WTC11 (cell line): ENCODE measurements around the gene MICAL2. TPM values are rescaled to one million over a fixed set of nuclear protein-coding genes. Genes with fewer than 3 reads are reported as not detected.

Source experiments
- ATAC-seq: fragments of 200-7000 bp; cut with Tn5 transposase; 2 replicates; pipeline ENCODE4 v1.10.0; 2021; ENCODE audit warnings: mild to moderate bottlenecking, moderate library complexity
- CTCF ChIA-PET: fragments of 300-600 bp; sonication (Branson Sonifier 250); formaldehyde crosslinking; loops from one replicate; lab custom pipeline; 2021; ENCODE audit warnings: antibody characterized with exemption; lab: Charles Lee
- POLR2A ChIA-PET: fragments of 350-600 bp; sonication (Branson Sonifier 250); formaldehyde crosslinking; loops from one replicate; lab custom pipeline; 2021; ENCODE audit warnings: antibody characterized with exemption; lab: Charles Lee
- DNase-seq: peaks from one replicate; pipeline ENCODE4 v3.0.0; 2021; ENCODE audit warnings: low spot score
- H3K27ac Mint-ChIP-seq: 2 replicates; pipeline ENCODE4 v1.8.0; 2021; ENCODE audit warnings: mixed read lengths
- H3K27me3 Mint-ChIP-seq: 2 replicates; pipeline ENCODE4 v1.8.0; 2021; ENCODE audit warnings: low read depth, mild to moderate bottlenecking, moderate library complexity, mixed read lengths
- H3K36me3 Mint-ChIP-seq: 2 replicates; pipeline ENCODE4 v1.8.0; 2021; ENCODE audit warnings: mixed read lengths
- H3K4me1 Mint-ChIP-seq: 2 replicates; pipeline ENCODE4 v1.8.0; 2022; ENCODE audit warnings: mixed read lengths
- H3K4me3 Mint-ChIP-seq: 2 replicates; pipeline ENCODE4 v1.8.0; 2021; ENCODE audit warnings: mild to moderate bottlenecking, moderate library complexity, mixed read lengths
- H3K9me3 Mint-ChIP-seq: 2 replicates; pipeline ENCODE4 v1.8.0; 2021; ENCODE audit warnings: mixed read lengths
- AFF4 ChIP-seq: sonication (generic); formaldehyde crosslinking; IDR thresholded peaks from 2 replicates; pipeline ENCODE4 v1.8.1; 2023; ENCODE audit warnings: mild to moderate bottlenecking, missing genetic modification reagents, borderline replicate concordance
- ARID4B ChIP-seq: sonication (generic); formaldehyde crosslinking; IDR thresholded peaks from 2 replicates; pipeline ENCODE4 v1.8.0; 2023; ENCODE audit warnings: missing genetic modification reagents, mild to moderate bottlenecking, borderline replicate concordance
- ATF6 ChIP-seq: sonication (generic); formaldehyde crosslinking; IDR thresholded peaks from 2 replicates; pipeline ENCODE4 v1.8.1; 2023; ENCODE audit warnings: mild to moderate bottlenecking, missing genetic modification reagents
- CREM ChIP-seq: sonication (generic); formaldehyde crosslinking; IDR thresholded peaks from 2 replicates; pipeline ENCODE4 v1.8.1; 2022; ENCODE audit warnings: mild to moderate bottlenecking, missing genetic modification reagents, moderate library complexity
- CTCF ChIP-seq: fragments of 200-600 bp; IDR thresholded peaks from 2 replicates; pipeline ENCODE4 v1.8.0; 2022; ENCODE audit warnings: antibody characterized with exemption
- EMX1 ChIP-seq: fragments of 250-450 bp; sonication (Bioruptor Pico); IDR thresholded peaks from 2 replicates; pipeline ENCODE4 v1.8.0; 2021; ENCODE audit warnings: mild to moderate bottlenecking
- GTF2I ChIP-seq: fragments of 250-450 bp; sonication (Bioruptor Pico); conservative IDR thresholded peaks from 2 replicates; pipeline ENCODE4 v1.4.0; 2021; ENCODE audit warnings: mild to moderate bottlenecking
- JAZF1 ChIP-seq: fragments of 250-450 bp; sonication (Bioruptor Pico); IDR thresholded peaks from 2 replicates; pipeline ENCODE4 v1.9.0; 2021; ENCODE audit warnings: moderate library complexity, mild to moderate bottlenecking, inconsistent platforms
- JUN ChIP-seq: sonication (generic); formaldehyde crosslinking; IDR thresholded peaks from 2 replicates; pipeline ENCODE4 v1.8.0; 2023; ENCODE audit warnings: mild to moderate bottlenecking, missing genetic modification reagents
- KAT7 ChIP-seq: sonication (generic); formaldehyde crosslinking; IDR thresholded peaks from 2 replicates; pipeline ENCODE4 v1.8.1; 2023; ENCODE audit warnings: missing genetic modification reagents, mild to moderate bottlenecking, borderline replicate concordance
- NFATC4 ChIP-seq: fragments of 250-450 bp; sonication (Bioruptor Pico); IDR thresholded peaks from 2 replicates; pipeline ENCODE4 v1.9.0; 2021; ENCODE audit warnings: mild to moderate bottlenecking
- NR3C1 ChIP-seq: sonication (generic); formaldehyde crosslinking; conservative IDR thresholded peaks from 2 replicates; pipeline ENCODE4 v1.8.1; 2023; ENCODE audit warnings: low read depth, mild to moderate bottlenecking, missing genetic modification reagents
- RORB ChIP-seq: fragments of 250-450 bp; sonication (Bioruptor Pico); IDR thresholded peaks from 2 replicates; pipeline ENCODE4 v1.9.0; 2021; ENCODE audit warnings: mild to moderate bottlenecking
- SMAD4 ChIP-seq: sonication (generic); formaldehyde crosslinking; IDR thresholded peaks from 2 replicates; pipeline ENCODE4 v1.8.0; 2022; ENCODE audit warnings: mild to moderate bottlenecking, missing genetic modification reagents
- TEAD1 ChIP-seq: sonication (generic); formaldehyde crosslinking; IDR thresholded peaks from 2 replicates; pipeline ENCODE4 v1.8.0; 2022; ENCODE audit warnings: mild to moderate bottlenecking, missing genetic modification reagents
- ZNF138 ChIP-seq: sonication (generic); formaldehyde crosslinking; conservative IDR thresholded peaks from 2 replicates; pipeline ENCODE4 v1.8.1; 2022; ENCODE audit warnings: mild to moderate bottlenecking, moderate library complexity, missing genetic modification reagents
- ZNF317 ChIP-seq: sonication (generic); formaldehyde crosslinking; IDR thresholded peaks from 2 replicates; pipeline ENCODE4 v1.8.1; 2023; ENCODE audit warnings: low read depth, mild to moderate bottlenecking, moderate library complexity, missing genetic modification reagents, borderline replicate concordance
- total RNA-seq: library from RNA; stranded (reverse); gene quantifications from 3 replicates; pipeline ENCODE4 v1.2.3, GENCODE V29; 2021
- TF ChIP-seq, protein P1 (sequence below): sonication (generic); formaldehyde crosslinking; IDR thresholded peaks from 2 replicates; pipeline ENCODE4 v1.8.1; 2023; ENCODE audit warnings: mild to moderate bottlenecking, missing genetic modification reagents, moderate library complexity

MICAL2 gene
- total RNA-seq, 1 experiment from 2014 or later, result 3.1 TPM

DNA sequence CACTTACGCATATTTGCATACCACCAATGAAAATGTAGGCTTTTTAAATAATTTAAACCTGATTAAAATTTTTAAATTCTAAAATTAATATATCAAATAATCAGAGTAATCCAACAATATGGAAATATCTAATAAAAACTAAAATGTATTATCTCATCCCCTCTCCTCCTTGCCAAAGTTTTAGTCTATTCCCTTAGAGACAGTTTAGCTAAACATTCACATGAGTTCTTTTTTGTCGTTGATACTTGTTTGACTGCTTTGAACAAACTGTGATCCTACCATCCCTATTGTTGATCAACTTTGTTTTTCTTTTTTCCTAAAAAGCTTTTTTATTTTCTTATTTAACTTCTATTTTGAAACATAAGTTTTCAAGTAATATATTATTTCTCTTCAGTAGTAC, 185.6 kb downstream of the MICAL2 start (continued):
- TF ChIP-seq ARID4B (CRISPR knock-in tag), result no peak
- TF ChIP-seq EMX1 (CRISPR knock-in tag), result no peak
- no peak for TF ChIP-seq ZNF138 (CRISPR knock-in tag)
- no peak for TF ChIP-seq KAT7 (CRISPR knock-in tag)
- no peak for TF ChIP-seq SMAD4 (CRISPR knock-in tag)
- no peak for TF ChIP-seq RORB (CRISPR knock-in tag)
- no peak for TF ChIP-seq JUN
- TF ChIP-seq TEAD1, result no peak
- no peak for TF ChIP-seq GTF2I (CRISPR knock-in tag)
- no peak for TF ChIP-seq JAZF1 (CRISPR knock-in tag)
- TF ChIP-seq ATF6 (CRISPR knock-in tag), result no peak

- Mint-ChIP-seq H3K4me1 (0 out of 2 replicates have a peak, but pooled peaks cover 4% of the 10 kb centered on the region), H3K27ac (no peak overlapping the region), H3K4me3 (no peak overlapping the region), H3K36me3 (no peaks in the 10 kb centered on the region), H3K9me3 (peaks cover 16% of the 10 kb centered on the region), H3K27me3 (no peaks in the 10 kb centered on the region; the same call in 1 of the 2 replicates)
- POLR2A ChIA-PET, result no interaction called here
- DNase-seq (no peak), ATAC-seq (no peak)
- TF ChIP-seq NFATC4 (CRISPR knock-in tag), result no peak
- TF ChIP-seq CREM (CRISPR knock-in tag), result no peak
- TF ChIP-seq NR3C1 (CRISPR knock-in tag), result no peak
- CTCF ChIA-PET, result interaction anchor here (2.3 kb wide), 1 partner anchor 10 kb away, joined by 7 read pairs; no protein-coding TSS in a partner anchor
Measured at GRCh38 chr11:12298610-12299009, 188.2 kb downstream of the MICAL2 start.

- CTCF ChIA-PET, result interaction anchor here (0.6 to 0.7 kb wide), 2 partner anchors 30 to 429 kb away, joined by 4 to 6 read pairs; no protein-coding TSS in a partner anchor
Measured at GRCh38 chr11:12301379-12301778, 191.0 kb downstream of the MICAL2 start.

More at GRCh38 chr11:12301379-12301778, 191.0 kb downstream of the MICAL2 start:
- Mint-ChIP-seq H3K4me1 (0 out of 2 replicates have a peak, but pooled peaks cover 4% of the 10 kb centered on the region), H3K9me3 (peaks cover 19% of the 10 kb centered on the region), H3K4me3 (no peak overlapping the region), H3K27me3 (no peaks in the 10 kb centered on the region; the same call in 1 of the 2 replicates), H3K27ac (no peak overlapping the region), H3K36me3 (no peaks in the 10 kb centered on the region)
- ATAC-seq (no peak), DNase-seq (no peak)
- POLR2A ChIA-PET, result no interaction called here
- TF ChIP-seq TEAD1 (no peak), CTCF (no peak), ZNF317 (CRISPR knock-in tag) (no peak), AFF4 (CRISPR knock-in tag) (no peak), ZNF138 (CRISPR knock-in tag) (no peak), JUN (no peak)
- TF ChIP-seq, protein P1, sequence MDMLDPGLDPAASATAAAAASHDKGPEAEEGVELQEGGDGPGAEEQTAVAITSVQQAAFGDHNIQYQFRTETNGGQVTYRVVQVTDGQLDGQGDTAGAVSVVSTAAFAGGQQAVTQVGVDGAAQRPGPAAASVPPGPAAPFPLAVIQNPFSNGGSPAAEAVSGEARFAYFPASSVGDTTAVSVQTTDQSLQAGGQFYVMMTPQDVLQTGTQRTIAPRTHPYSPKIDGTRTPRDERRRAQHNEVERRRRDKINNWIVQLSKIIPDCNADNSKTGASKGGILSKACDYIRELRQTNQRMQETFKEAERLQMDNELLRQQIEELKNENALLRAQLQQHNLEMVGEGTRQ (CRISPR knock-in tag), result no peak
